BLaER1 treated with 17β-estradiol and CSF1 and Interleukin-3, amounts not matched to agents 10 nM and 100 nM (cell line): ENCODE measurements around the gene PEX11B.
A peak's percentile ranks its signal among the peaks of the same experiment; 100 is the strongest.

Experiments
- H3K27ac ChIP-seq, 11 experiments: shearing (Covaris generic); formaldehyde crosslinking; 2 replicates each; pipeline ENCODE4 v1.8.1; 2022
- H3K27me3 ChIP-seq, 11 experiments: shearing (Covaris generic); formaldehyde crosslinking; 2 replicates each; pipeline ENCODE4 v1.8.1; 2022
- H3K36me3 ChIP-seq, 11 experiments: shearing (Covaris generic); formaldehyde crosslinking; 2 replicates each; pipeline ENCODE4 v1.8.1; 2022
- H3K4me1 ChIP-seq, 10 experiments: shearing (Covaris generic); formaldehyde crosslinking; 2 replicates each; pipeline ENCODE4 v1.8.1; 2022
- H3K4me2 ChIP-seq, 11 experiments: shearing (Covaris generic); formaldehyde crosslinking; 2 replicates each; pipeline ENCODE4 v1.8.1; 2022
- H3K4me3 ChIP-seq, 10 experiments: shearing (Covaris generic); formaldehyde crosslinking; 2 replicates each; pipeline ENCODE4 v1.8.1; 2022
- H3K9ac ChIP-seq, 11 experiments: shearing (Covaris generic); formaldehyde crosslinking; 2 replicates each; pipeline ENCODE4 v1.8.1; 2022
- H3K9me3 ChIP-seq, 11 experiments: shearing (Covaris generic); formaldehyde crosslinking; replicated peaks in 1 of 11; 2 replicates each; pipeline ENCODE4 v1.8.1; 2022
- H4K20me1 ChIP-seq, 11 experiments: shearing (Covaris generic); formaldehyde crosslinking; 2 replicates each; pipeline ENCODE4 v1.8.1; 2022
- Cebpa-rat ChIP-seq, 11 experiments: shearing (Covaris generic); IDR thresholded peaks; 2 replicates each; pipeline ENCODE4 v1.8.1; 2022

Gene PEX11B

DNA sequence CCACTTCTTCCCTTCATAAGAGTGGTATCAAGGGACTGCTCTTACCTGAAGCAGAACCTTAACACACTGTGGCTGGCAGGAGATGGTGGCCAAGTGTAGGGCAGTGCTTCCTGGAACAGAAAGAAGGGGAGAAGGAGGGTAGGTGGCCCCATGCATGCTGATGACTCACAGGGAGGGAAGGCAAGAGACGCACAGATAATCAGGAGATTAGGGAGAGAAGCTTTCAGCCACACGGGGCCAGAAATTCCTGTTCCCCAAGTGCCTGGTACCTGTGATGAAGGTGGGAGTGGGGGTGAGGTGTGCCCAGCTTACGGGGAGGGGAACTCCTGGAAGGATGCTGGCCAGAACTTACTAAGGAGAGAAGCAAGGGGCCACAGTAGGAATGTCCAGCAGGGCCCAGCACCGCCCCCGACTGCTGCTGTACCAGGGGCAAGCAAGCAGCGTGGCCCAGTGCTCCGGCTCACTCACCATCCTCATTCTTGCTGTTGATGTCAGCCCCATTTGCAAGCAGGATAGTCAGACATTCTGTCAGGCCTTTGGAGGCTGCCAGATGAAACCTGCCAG lies 40.5 kb downstream of the PEX11B start:
- Histone ChIP-seq H3K36me3 (no peaks in the 10 kb centered on the region), H3K27ac (no peak overlapping the region), H3K27me3 (peaks cover under 1 to 9% (median 6%) of the 10 kb centered on the region in 11 experiments; a peak in 16 of 22 replicates), H3K4me3 (no peak overlapping the region), H3K9ac (no peak overlapping the region), H3K4me1 (peaks cover 0 to 2% (median 1%) of the 10 kb centered on the region in 10 experiments; a peak in 6 of 20 replicates), H3K9me3 (no peaks in the 10 kb centered on the region), H4K20me1 (peaks cover 0 to under 1% (median 0%) of the 10 kb centered on the region in 11 experiments; a peak in 2 of 22 replicates), H3K4me2 (no peak overlapping the region)
- no peak for TF ChIP-seq Cebpa-rat (IDR thresholded peaks at IDR 0.05)

DNA sequence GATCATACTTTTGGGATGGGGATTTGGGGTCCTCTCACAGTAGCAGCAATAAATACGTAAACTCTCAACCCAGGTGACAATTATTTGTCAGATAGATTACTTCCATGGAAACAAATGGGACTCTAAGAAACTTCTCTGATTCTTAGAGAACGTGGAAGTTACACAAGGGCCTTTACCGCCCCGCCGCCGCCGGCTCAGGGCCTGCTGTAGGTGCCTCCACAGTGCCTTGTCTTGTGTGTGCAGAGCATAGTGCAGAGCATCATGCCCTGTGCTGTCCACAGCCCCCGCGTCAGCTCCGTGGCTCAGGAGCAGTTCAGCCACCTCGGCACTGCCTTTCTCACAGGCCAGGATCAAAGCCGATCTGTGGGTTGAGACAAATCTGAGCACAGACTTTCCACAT lies 43.9 kb downstream of the PEX11B start:
- Histone ChIP-seq H3K27ac (no peak overlapping the region), H3K4me1 (peaks cover 14 to 20% (median 19%) of the 10 kb centered on the region in 10 experiments), H3K4me3 (no peak overlapping the region), H3K9ac (no peak overlapping the region), H3K4me2 (no peak overlapping the region), H3K27me3 (peaks cover 19 to 34% (median 26%) of the 10 kb centered on the region in 11 experiments; a peak in 21 of 22 replicates), H4K20me1 (peaks cover 0 to 8% (median 0%) of the 10 kb centered on the region in 11 experiments; a peak in 2 of 22 replicates), H3K36me3 (no peaks in the 10 kb centered on the region), H3K9me3 (no peaks in the 10 kb centered on the region)
- no peak for TF ChIP-seq Cebpa-rat (IDR thresholded peaks at IDR 0.05)

GRCh38 chr1:145871994-145872924 lies 46.3 kb downstream of the PEX11B start:
- H3K36me3 ChIP-seq, result no peaks in the 10 kb centered on the region
- TF ChIP-seq Cebpa-rat (IDR thresholded peaks at IDR 0.05), result no peak
- H3K4me3 ChIP-seq, result peak overlapping the region; percentile 32 to 63 (median 52); a peak in 18 of 20 replicates
- peaks cover 19 to 34% (median 26%) of the 10 kb centered on the region in 11 experiments; a peak in 21 of 22 replicates for H3K27me3 ChIP-seq
- peaks cover 0 to 8% (median 0%) of the 10 kb centered on the region in 11 experiments; a peak in 2 of 22 replicates for H4K20me1 ChIP-seq
- H3K9me3 ChIP-seq, result no peaks in the 10 kb centered on the region
- peak overlapping the region; percentile 16 to 66 (median 48); a peak in 15 of 22 replicates for H3K27ac ChIP-seq
- peak overlapping the region; percentile 51 to 76 (median 71); a peak in 21 of 22 replicates for H3K9ac ChIP-seq
- peak overlapping the region; percentile 79 to 98 (median 91) for H3K4me2 ChIP-seq
- H3K4me1 ChIP-seq, result peaks cover 14 to 20% (median 19%) of the 10 kb centered on the region in 10 experiments

- no peak overlapping the region for H3K4me2 ChIP-seq
- no peaks in the 10 kb centered on the region for H3K36me3 ChIP-seq
- TF ChIP-seq Cebpa-rat (IDR thresholded peaks at IDR 0.05), result no peak
- H3K9ac ChIP-seq, result no peak overlapping the region
- peaks cover 0 to 8% (median 0%) of the 10 kb centered on the region in 11 experiments; a peak in 2 of 22 replicates for H4K20me1 ChIP-seq
- H3K4me3 ChIP-seq, result no peak overlapping the region
- peaks cover 15 to 29% (median 21%) of the 10 kb centered on the region in 11 experiments; a peak in 21 of 22 replicates for H3K27me3 ChIP-seq
- H3K9me3 ChIP-seq, result no peaks in the 10 kb centered on the region
- H3K27ac ChIP-seq, result no peak overlapping the region
- peaks cover 14 to 20% (median 19%) of the 10 kb centered on the region in 10 experiments for H3K4me1 ChIP-seq
Observed at GRCh38 chr1:145868232-145868631, 50.3 kb downstream of the PEX11B start.

DNA sequence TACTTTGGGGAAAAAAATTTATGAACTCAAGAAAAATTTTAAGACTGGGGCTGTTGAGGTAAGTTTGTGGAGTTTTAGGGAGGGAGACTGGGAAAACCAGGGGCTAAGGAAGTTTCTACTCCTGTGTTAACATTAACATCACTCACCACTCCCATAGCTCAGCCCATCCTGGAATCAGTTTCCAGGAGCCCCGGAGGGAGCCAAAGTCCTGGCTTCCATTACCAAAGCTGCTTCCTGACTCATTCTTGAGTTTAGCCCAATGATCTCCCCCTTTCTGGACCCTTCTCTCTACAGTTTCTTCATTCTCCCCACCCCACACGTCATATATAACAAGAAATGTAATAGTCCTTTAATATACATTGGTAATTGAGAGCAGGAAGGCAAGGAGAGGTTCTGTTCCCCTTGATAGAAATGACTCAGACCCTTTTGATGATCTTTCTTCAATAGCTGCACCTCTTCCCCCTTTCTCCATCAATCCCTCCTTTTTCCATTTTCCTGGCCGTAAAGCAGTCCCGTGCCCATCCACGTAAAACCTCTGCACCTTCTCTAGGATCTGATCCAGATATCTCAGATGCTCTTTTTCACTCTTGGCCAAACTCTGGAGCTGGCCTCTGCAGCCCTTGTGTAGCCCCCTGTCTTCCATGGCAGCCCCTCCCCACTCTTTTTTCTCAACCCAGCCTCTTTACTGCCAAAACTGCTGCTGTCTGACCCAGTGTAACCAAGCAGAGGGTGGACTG lies 55.1 kb downstream of the PEX11B start:
- Histone ChIP-seq H3K4me3 (no peak overlapping the region), H3K27me3 (no peaks in the 10 kb centered on the region), H3K4me1 (peaks cover 0 to 15% (median 10%) of the 10 kb centered on the region in 10 experiments; a peak in 17 of 20 replicates), H4K20me1 (no peaks in the 10 kb centered on the region), H3K9me3 (no peaks in the 10 kb centered on the region), H3K9ac (no peak overlapping the region), H3K4me2 (no peak overlapping the region), H3K27ac (no peak overlapping the region), H3K36me3 (no peaks in the 10 kb centered on the region)
- TF ChIP-seq Cebpa-rat (IDR thresholded peaks at IDR 0.05), result no peak
